ENCODE measurements around the gene SEPSECS.

The SEPSECS gene

DNA sequence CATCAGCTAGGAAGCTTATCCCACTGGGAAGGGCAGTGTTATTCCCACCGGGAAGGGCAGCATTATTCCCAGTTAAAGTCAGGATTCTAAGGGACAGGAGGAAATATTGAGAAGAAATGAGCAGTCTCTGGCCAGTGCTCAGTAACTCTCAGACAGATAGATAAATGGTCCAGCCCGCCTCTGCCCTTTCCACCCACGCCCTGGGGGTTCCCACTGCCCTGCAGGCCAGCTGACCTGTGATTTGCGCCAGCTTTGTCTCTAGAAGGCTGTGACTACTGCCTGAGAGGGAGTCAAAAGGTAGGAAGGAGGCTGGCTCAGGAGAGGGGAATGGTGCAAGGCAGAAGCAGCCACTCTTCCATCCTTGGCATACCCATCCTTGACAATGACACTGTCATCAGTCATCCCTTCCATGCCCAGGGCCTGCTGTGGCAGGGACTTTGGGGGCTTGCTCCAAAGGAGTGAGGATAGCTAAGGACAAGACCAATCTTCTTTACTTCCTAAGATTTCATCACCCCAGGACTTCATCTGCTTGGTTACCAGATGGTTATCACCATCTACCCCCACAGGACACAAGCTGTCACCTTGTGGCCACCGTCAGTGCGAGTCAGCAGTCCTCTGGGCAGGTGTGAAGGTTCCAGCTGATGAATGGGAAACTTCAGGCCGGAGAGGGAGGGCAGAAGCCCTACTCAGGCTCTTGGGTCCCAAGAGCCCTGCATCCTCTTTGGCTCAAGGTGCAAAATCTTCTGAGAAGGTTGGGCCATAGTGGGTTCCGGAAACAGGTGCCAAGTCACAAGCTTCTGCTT, 49.5 kb downstream of the SEPSECS start:
- TF ChIP-seq CREB5 (CRISPR knock-in tag; IDR thresholded peaks at IDR 0.05; ENCODE audit: low read depth) = no peak
- no peak for TF ChIP-seq BACH2 (CRISPR knock-in tag; IDR thresholded peaks at IDR 0.05; ENCODE audit: borderline replicate concordance)
- no peak for TF ChIP-seq ZNF565 (CRISPR knock-in tag; conservative IDR thresholded peaks at IDR 0.05; ENCODE audit: low read depth)
- no peak for TF ChIP-seq ZNF70 (CRISPR knock-in tag; IDR thresholded peaks at IDR 0.05)
- no peak for TF ChIP-seq CSDC2 (CRISPR knock-in tag; IDR thresholded peaks at IDR 0.05)
- ATAC-seq = no peak

GRCh38 chr4:25109511-25109910, 50.7 kb downstream of the SEPSECS start:
- no peak for ATAC-seq
- TF ChIP-seq GLIS3 (CRISPR knock-in tag; IDR thresholded peaks at IDR 0.05) = no peak
- no peak for TF ChIP-seq OSR1 (CRISPR knock-in tag; IDR thresholded peaks at IDR 0.05)
- no peak for TF ChIP-seq ESRRG (CRISPR knock-in tag; IDR thresholded peaks at IDR 0.05)
- no peak for TF ChIP-seq SNAI2 (CRISPR knock-in tag; IDR thresholded peaks at IDR 0.05)
- no peak for TF ChIP-seq TCF4 (CRISPR knock-in tag; IDR thresholded peaks at IDR 0.05; ENCODE audit: borderline replicate concordance)
- TF ChIP-seq ZNF565 (CRISPR knock-in tag; conservative IDR thresholded peaks at IDR 0.05; ENCODE audit: low read depth) = no peak
- no peak for TF ChIP-seq TOX (CRISPR knock-in tag; IDR thresholded peaks at IDR 0.05; ENCODE audit: borderline replicate concordance)
- no peak for TF ChIP-seq ZFP30 (CRISPR knock-in tag; IDR thresholded peaks at IDR 0.05)
- TF ChIP-seq ARNTL (CRISPR knock-in tag; IDR thresholded peaks at IDR 0.05; ENCODE audit: borderline replicate concordance, low read depth) = no peak
- no peak for TF ChIP-seq ZFP3 (CRISPR knock-in tag; IDR thresholded peaks at IDR 0.05)
- no peak for TF ChIP-seq CSRNP3 (CRISPR knock-in tag; IDR thresholded peaks at IDR 0.05)

GRCh38 chr4:25108556-25108955, 51.7 kb downstream of the SEPSECS start:
- TF ChIP-seq RARB (CRISPR knock-in tag; IDR thresholded peaks at IDR 0.05) (no peak), CSDC2 (CRISPR knock-in tag; IDR thresholded peaks at IDR 0.05) (no peak), ZNF70 (CRISPR knock-in tag; IDR thresholded peaks at IDR 0.05) (no peak)
- no peak for ATAC-seq

DNA sequence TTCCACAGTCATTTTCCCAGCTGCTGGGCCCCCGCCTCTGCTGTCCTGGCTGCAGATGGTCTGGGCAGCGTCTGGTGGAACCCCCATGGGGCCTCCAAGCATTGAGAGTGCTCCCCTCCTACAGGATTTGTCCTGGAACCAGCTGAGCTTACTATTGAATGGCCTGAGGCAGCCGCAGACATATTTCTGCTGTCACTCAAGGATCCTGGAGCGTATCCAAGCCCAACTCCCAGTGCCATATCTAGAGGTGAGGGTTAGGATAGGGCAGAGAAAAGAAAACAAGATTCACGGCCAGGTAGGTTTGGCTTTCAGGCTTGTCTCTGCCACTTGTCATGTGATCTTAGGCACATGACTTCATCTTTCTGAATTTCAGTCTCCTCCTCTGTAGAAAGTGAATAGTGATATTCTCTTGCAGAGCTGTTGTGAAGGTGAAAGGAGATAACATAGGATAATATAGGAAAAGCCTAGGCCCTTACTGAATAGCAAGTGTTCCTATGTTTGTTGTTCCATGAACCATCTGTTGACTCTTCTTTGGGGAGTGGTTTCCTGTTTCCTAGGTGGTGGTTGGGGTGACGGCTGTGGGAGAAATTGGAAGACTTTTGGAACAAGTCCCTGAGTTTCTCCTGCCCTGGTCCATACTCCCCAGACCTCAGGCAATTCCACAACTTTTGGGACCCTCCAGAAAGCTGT, 52.3 kb downstream of the SEPSECS start:
- no peak for TF ChIP-seq ZNF565 (CRISPR knock-in tag; conservative IDR thresholded peaks at IDR 0.05; ENCODE audit: low read depth)
- no peak for TF ChIP-seq ZNF70 (CRISPR knock-in tag; IDR thresholded peaks at IDR 0.05)
- no peak for ATAC-seq

DNA sequence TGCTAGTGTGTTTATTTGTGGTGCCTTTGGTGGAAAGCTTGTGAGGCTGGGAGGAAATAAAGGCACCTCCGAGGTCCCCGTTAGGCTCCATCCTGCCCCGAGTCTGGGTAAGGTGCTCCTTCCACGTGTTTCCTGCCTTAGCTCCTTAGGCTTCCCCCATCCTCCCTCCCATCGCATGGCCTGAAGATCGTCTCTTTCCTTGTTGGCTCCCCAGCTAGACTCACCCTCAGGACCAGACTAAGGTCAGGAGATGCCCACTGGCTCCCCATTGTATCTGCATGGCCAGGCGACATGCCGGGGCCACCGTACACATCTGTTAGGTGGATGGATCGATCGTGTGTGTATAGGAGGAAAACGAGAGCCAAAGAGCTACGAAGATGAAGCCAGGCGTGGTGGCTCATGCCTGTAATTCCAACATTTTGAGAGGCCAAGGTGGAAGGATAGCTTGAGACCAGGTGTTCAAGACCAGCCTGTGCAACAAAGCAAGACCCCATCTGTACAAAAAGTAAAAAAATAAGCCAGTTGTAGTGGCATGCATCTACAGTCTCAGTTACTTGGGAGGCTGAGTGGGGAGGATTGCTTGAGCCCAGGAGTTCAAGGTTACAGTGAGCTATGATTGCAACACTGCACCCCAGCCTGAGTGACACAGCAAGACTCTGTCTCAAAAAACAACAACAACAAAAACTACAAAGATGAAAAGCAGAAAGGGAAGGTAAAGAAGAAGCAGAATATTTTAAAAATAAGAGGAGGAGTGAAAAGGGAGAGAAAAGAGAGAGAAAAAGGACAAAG, 53.7 kb downstream of the SEPSECS start:
- ATAC-seq = no peak
- TF ChIP-seq, protein P1, sequence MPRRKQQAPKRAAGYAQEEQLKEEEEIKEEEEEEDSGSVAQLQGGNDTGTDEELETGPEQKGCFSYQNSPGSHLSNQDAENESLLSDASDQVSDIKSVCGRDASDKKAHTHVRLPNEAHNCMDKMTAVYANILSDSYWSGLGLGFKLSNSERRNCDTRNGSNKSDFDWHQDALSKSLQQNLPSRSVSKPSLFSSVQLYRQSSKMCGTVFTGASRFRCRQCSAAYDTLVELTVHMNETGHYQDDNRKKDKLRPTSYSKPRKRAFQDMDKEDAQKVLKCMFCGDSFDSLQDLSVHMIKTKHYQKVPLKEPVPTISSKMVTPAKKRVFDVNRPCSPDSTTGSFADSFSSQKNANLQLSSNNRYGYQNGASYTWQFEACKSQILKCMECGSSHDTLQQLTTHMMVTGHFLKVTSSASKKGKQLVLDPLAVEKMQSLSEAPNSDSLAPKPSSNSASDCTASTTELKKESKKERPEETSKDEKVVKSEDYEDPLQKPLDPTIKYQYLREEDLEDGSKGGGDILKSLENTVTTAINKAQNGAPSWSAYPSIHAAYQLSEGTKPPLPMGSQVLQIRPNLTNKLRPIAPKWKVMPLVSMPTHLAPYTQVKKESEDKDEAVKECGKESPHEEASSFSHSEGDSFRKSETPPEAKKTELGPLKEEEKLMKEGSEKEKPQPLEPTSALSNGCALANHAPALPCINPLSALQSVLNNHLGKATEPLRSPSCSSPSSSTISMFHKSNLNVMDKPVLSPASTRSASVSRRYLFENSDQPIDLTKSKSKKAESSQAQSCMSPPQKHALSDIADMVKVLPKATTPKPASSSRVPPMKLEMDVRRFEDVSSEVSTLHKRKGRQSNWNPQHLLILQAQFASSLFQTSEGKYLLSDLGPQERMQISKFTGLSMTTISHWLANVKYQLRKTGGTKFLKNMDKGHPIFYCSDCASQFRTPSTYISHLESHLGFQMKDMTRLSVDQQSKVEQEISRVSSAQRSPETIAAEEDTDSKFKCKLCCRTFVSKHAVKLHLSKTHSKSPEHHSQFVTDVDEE (CRISPR knock-in tag; IDR thresholded peaks at IDR 0.05) = no peak
- TF ChIP-seq OSR1 (CRISPR knock-in tag; IDR thresholded peaks at IDR 0.05) (no peak), CSRNP3 (CRISPR knock-in tag; IDR thresholded peaks at IDR 0.05) (no peak), PPARA (CRISPR knock-in tag; IDR thresholded peaks at IDR 0.05; ENCODE audit: borderline replicate concordance) (no peak), CREB5 (CRISPR knock-in tag; IDR thresholded peaks at IDR 0.05; ENCODE audit: low read depth) (no peak), PATZ1 (CRISPR knock-in tag; IDR thresholded peaks at IDR 0.05; ENCODE audit: borderline replicate concordance) (no peak), ESRRG (CRISPR knock-in tag; IDR thresholded peaks at IDR 0.05) (no peak), CSDC2 (CRISPR knock-in tag; IDR thresholded peaks at IDR 0.05) (no peak), ZNF8 (CRISPR knock-in tag; IDR thresholded peaks at IDR 0.05) (no peak), TOX (CRISPR knock-in tag; IDR thresholded peaks at IDR 0.05; ENCODE audit: borderline replicate concordance) (no peak), RARB (CRISPR knock-in tag; IDR thresholded peaks at IDR 0.05) (no peak), ARNTL (CRISPR knock-in tag; IDR thresholded peaks at IDR 0.05; ENCODE audit: borderline replicate concordance, low read depth) (no peak)
